COLO668 (cell line): Measurements from ENCODE around the gene DAPK3.
"Not testable (repeated sequence)": the region's sequence is repeated elsewhere in the genome, so short reads cannot be mapped to it uniquely, and the experiment has no call there.

Source experiments
- DNase-seq: peaks from one replicate; lab custom pipeline; 2025; ENCODE audit not compliant: unreplicated experiment; lab: John Stamatoyannopoulos, UW

Gene DAPK3

DNA sequence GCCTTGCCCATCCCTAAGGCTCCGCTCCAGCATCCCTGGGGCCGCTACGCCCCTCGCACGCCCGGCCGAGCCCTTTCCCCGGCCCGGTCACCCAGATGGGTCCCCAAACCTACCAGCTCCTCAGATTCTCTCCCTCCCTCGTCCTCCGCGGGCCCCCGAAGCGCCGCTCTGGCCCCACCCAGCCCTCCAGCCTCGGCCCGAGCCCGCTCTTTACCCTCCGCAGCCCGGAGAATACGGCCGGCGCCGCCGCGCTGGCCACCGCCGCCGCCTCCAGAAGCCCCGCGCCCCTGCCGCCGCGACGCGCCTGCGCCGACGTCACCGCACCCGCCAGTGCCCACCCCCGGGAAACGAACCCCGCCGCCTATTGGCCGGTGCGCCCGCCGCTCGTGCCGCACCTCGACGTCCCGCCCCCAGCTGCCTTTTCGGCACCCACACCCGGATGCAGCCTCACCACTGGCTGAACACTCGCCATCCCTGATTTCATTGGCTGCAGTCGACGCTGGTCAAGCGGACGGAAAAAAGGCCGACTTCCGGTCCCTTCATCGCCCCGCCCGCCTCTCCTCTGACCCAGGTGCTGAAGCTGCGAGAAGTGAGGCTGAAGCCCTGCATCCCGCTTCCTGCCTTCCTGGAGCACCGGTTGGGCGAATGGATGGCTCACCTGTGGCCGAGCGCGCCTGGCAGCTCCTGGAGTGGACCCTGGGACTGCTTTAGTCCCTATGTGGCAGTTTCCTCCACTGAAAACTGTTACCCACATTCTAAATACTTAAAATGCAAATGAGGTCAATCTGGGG lies at the start of gene DAPK3:
Gene DAPK3, minus strand, starts transcription at position 292 of the 791 bp plus-strand sequence. CDS start 1,364 bp downstream, outside the sequence.
- peak; percentile 97 for DNase-seq

- no peak for DNase-seq
Measured at GRCh38 chr19:4019578-4019977, 48.7 kb upstream of the DAPK3 start.

DNA sequence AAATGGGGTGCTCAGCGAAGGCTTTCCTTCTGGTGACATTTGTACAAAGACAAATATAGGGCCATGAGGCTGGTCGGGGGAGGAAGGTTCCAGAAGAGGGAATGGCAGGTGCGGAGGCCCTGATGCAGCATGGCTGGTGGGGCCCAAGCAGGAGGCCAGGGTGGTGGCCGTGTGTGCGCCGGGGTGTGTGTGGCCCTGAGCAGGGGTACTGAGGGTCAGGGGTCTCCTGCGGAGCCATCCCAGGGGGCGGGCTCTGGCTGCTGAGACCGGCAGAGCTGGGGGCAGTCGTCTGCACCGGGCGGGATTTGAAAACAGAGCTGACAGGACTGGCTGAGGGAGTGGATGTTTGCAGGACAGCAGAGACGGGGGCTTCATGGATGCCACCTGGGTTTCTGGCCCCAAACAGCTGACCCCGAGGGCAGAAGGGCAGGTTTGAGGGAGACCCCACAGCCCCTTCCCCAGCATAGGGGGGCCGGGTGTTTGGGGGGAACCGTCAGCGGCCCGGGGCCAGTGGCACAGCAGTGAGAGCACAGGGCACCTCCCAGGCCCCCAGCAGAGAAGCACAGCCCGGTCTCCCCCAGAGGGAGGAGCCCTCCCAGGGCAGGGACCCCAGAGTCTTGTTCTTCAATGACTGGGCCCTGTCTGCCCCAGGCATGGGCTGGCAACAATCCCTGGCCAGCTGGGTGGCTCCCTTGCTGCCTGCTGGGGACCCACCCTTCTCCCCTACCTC lies 48.0 kb upstream of the DAPK3 start:
- no peak for DNase-seq

DNA sequence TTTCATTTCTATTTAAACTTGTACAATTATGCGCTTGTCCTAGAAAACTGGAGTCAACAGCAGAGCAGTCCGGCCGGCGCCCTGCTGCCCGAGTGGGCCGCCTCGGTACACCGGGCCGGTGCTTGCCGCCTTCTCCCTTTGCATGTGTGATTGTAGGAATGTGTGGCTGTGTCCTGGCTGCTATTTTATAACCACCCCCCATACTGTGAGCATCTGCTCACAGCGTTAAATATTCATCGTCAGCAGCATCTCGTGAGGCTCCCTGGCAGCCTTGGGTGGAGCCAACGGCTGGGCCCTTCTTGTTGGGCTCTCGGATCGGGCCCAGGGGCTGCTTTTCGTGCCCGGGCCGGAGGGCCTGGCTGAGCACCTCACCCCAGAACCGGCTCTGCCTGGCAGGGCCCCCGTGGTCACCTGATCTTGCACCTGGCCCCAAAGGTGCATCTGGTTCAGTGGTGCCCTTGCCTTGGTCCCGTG lies 47.3 kb upstream of the DAPK3 start:
- DNase-seq, result no peak

- no peak for DNase-seq
Measured at GRCh38 chr19:4016903-4017638, 46.2 kb upstream of the DAPK3 start.

DNA sequence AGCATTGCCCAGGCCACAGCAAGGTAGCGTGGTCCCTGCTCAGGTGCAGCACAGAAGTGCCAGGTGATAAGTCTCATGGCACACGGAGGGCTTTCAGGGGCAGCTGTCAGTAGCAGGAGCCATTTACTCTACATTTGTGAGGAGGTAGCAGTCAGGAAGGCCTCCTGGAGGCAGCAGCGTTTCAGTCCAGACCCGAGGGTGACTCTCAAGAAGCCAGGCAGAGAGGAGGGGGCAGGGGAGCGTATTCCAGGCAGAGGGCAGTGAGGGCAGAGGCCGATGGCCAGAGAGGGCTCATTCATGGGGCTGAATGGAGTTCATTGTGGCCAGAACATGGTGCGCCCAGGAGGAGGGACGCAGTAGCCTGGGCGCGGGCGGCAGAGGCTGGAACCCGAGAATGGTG lies 45.6 kb upstream of the DAPK3 start:
- DNase-seq, result no peak

GRCh38 chr19:4015705-4016402 lies 45.0 kb upstream of the DAPK3 start:
- no peak for DNase-seq

GRCh38 chr19:4014541-4015491 lies 43.9 kb upstream of the DAPK3 start:
- DNase-seq, result no peak

DNA sequence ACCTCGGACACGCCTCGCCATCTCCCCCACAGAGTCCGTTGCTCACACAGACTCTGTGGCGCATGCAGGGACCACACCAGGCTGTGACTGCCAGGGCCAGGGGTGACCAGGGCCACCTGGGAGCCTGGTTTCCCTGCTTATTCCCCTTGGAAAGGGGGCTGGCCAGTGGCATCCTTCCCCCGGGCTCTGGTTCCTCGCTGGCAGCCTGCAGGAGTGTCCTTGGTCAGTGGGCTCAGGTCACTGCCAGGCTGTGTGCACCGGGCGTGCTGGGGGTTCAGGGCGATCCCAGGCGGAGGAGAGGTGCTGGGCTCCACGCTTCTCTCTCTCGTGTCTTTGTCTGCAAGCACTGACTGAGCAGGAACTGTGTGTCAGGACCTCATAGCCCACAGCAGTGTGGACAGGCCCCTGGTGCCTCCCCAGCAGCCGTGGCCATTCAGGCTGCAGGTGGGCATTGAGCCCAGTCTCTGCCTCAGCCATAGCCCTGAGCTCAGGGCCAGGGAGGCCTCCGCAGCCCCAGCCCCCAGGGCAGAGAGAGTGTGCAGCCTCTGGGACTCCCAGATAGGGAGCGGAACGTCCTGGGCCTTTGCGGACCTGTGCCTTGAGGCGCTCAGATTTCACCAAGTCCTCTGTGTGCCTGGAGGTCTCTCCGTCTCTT lies 43.1 kb upstream of the DAPK3 start:
- DNase-seq, result no peak

- no peak for DNase-seq
Measured at GRCh38 chr19:4012975-4013634, 42.2 kb upstream of the DAPK3 start.

- DNase-seq, result peak; percentile 82
Measured at GRCh38 chr19:4012092-4012974, 41.4 kb upstream of the DAPK3 start.

- DNase-seq, result not testable (repeated sequence)
Measured at GRCh38 chr19:4011430-4011829, 40.5 kb upstream of the DAPK3 start.

GRCh38 chr19:4010808-4011110 lies 39.9 kb upstream of the DAPK3 start:
- DNase-seq, result no peak

GRCh38 chr19:4009990-4010807 lies 39.3 kb upstream of the DAPK3 start:
- DNase-seq, result no peak

- DNase-seq, result peak; percentile 31
Measured at GRCh38 chr19:4007836-4008539, 37.1 kb upstream of the DAPK3 start.

DNA sequence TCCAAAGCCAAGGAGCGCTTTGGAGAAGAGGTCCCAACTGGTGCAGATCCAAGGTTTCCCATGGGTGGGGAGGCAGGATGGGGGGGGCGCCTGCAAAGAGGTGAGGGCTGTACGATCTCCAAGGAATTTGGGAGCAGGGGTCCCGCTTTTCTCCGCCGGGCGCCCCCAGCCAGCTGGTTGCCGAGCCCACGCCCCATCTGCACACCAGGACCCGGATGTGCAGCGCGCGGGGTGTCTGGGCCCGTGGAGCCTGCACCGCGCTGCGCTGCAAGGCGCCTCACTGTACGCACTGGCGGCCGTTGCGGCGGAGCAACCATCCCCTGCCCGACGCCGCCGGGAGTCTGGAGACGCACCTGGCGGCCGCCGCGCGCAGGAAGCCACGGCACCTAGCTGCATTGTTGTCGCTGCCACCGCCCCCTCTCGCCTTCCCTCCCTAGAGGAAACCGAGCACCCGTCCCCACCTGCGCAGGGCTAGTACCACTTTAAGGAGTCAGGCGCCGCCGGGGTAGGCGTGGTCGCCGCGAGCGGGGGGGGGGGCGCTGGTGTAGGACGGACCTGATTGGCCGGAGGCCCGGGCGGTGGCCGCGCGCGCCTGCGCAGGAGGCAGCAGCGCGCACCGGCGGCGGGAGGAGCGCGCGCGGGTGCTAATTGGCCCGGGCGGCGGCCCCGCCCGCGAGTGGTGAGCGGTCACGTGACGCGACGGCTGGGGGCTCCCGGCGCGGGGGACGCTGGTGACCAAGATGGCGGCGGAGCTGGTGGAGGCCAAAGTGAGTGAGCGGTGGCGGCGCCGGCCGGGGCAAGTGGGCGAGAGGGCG lies 36.3 kb upstream of the DAPK3 start, which contains the start of gene PIAS4:
Gene PIAS4, plus strand, starts transcription at position 716 of the 815 bp plus-strand sequence. Its CDS starts 25 bp downstream, at position 741.
- peak; percentile 99 for DNase-seq
